ENCODE data around the gene FANCD2. TPM values are rescaled to one million over a fixed set of nuclear protein-coding genes. Genes with fewer than 3 reads are reported as not detected.

FANCD2 gene
- total and polyA plus RNA-seq, 2 experiments from 2014 or later, result 3.8 to 6.1 TPM

GRCh38 chr3:10116138-10116460 is 89.9 kb downstream of the FANCD2 start:
- Histone ChIP-seq H3K9me2 (ENCODE audit: insufficient read depth) (no peaks in the 10 kb centered on the region), H3K9ac (peak overlapping the region; percentile 90), H3K4me3 (peak overlapping the region; percentile 99), H3K27ac (peak overlapping the region; percentile 60), H3K27me3 (replicated peaks; ENCODE audit: insufficient read depth) (no peaks in the 10 kb centered on the region), H3K4me1 (ENCODE audit: insufficient read depth) (peaks cover 19% of the 10 kb centered on the region), H4K20me1 (ENCODE audit: insufficient read depth) (no peaks in the 10 kb centered on the region), H3K36me3 (ENCODE audit: low read depth) (no peaks in the 10 kb centered on the region; the same call in 1 of the 2 replicates), H3K9me3 (ENCODE audit: low read depth) (no peaks in the 10 kb centered on the region), H3K4me2 (ENCODE audit: unreplicated experiment) (peak overlapping the region; percentile 93), H3F3A (ENCODE audit: insufficient read depth) (peaks cover 8% of the 10 kb centered on the region; the same call in 1 of the 2 replicates), H3K79me2 (ENCODE audit: insufficient read depth) (peaks cover 56% of the 10 kb centered on the region), H2AFZ (peak overlapping the region; percentile 90)
- WGBS, 2 experiments (ENCODE audit: low coverage in 1 of 2, low lambda C conversion rate in 2 of 2, missing lambda C conversion rate in 2 of 2), result 0 to 2% methylated on average over 10 of the region's 10 CpGs
- peak; percentile 72 for DNase-seq
- no peak for TF ChIP-seq EZH2phosphoT487 (IDR thresholded peaks at IDR 0.05; ENCODE audit: insufficient read depth, low read depth)
- TF ChIP-seq EZH2 (IDR thresholded peaks at IDR 0.05; ENCODE audit: insufficient read depth, poor library complexity, severe bottlenecking), result no peak
- in situ Hi-C loops (cut with MboI), result no loop called here

GRCh38 chr3:10116928-10117327 is 90.7 kb downstream of the FANCD2 start:
- Histone ChIP-seq H3K79me2 (ENCODE audit: insufficient read depth) (peaks cover 65% of the 10 kb centered on the region), H3K4me2 (ENCODE audit: unreplicated experiment) (peak overlapping the region; percentile 93), H3K27me3 (replicated peaks; ENCODE audit: insufficient read depth) (no peaks in the 10 kb centered on the region), H2AFZ (no peak overlapping the region), H3F3A (ENCODE audit: insufficient read depth) (peaks cover 8% of the 10 kb centered on the region; the same call in 1 of the 2 replicates), H3K9me3 (ENCODE audit: low read depth) (no peaks in the 10 kb centered on the region), H3K9ac (peak overlapping the region; percentile 90), H3K4me3 (peak overlapping the region; percentile 99), H3K4me1 (ENCODE audit: insufficient read depth) (peaks cover 19% of the 10 kb centered on the region), H3K27ac (no peak overlapping the region; the same call in 1 of the 2 replicates), H4K20me1 (ENCODE audit: insufficient read depth) (no peaks in the 10 kb centered on the region), H3K36me3 (ENCODE audit: low read depth) (no peaks in the 10 kb centered on the region; the same call in 1 of the 2 replicates), H3K9me2 (ENCODE audit: insufficient read depth) (no peaks in the 10 kb centered on the region)
- no peak for TF ChIP-seq EZH2phosphoT487 (IDR thresholded peaks at IDR 0.05; ENCODE audit: insufficient read depth, low read depth)
- TF ChIP-seq EZH2 (IDR thresholded peaks at IDR 0.05; ENCODE audit: insufficient read depth, poor library complexity, severe bottlenecking), result no peak
- in situ Hi-C loops (cut with MboI), result no loop called here
- WGBS, 2 experiments (ENCODE audit: low coverage in 1 of 2, low lambda C conversion rate in 2 of 2, missing lambda C conversion rate in 2 of 2), result 74% methylated on average over 4 of the region's 4 CpGs
- no peak for DNase-seq

- H3K36me3 ChIP-seq (ENCODE audit: low read depth), result no peaks in the 10 kb centered on the region; the same call in 1 of the 2 replicates
- peaks cover 8% of the 10 kb centered on the region; the same call in 1 of the 2 replicates for H3F3A ChIP-seq (ENCODE audit: insufficient read depth)
- peaks cover 19% of the 10 kb centered on the region for H3K4me1 ChIP-seq (ENCODE audit: insufficient read depth)
- H3K27me3 ChIP-seq (replicated peaks; ENCODE audit: insufficient read depth), result no peaks in the 10 kb centered on the region
- no peak overlapping the region for H3K9ac ChIP-seq
- 68 to 70% methylated on average over 4 of the region's 4 CpGs for WGBS, 2 experiments (ENCODE audit: low coverage in 1 of 2, low lambda C conversion rate in 2 of 2, missing lambda C conversion rate in 2 of 2)
- DNase-seq, result no peak
- H3K4me2 ChIP-seq (ENCODE audit: unreplicated experiment), result no peak overlapping the region
- no peak overlapping the region for H3K4me3 ChIP-seq
- no peak overlapping the region for H2AFZ ChIP-seq
- H4K20me1 ChIP-seq (ENCODE audit: insufficient read depth), result peaks cover 1% of the 10 kb centered on the region; the same call in 1 of the 2 replicates
- in situ Hi-C loops (cut with MboI), result no loop called here
- no peak overlapping the region for H3K27ac ChIP-seq
- TF ChIP-seq EZH2phosphoT487 (IDR thresholded peaks at IDR 0.05; ENCODE audit: insufficient read depth, low read depth) (no peak), EZH2 (IDR thresholded peaks at IDR 0.05; ENCODE audit: insufficient read depth, poor library complexity, severe bottlenecking) (no peak)
- no peaks in the 10 kb centered on the region for H3K9me3 ChIP-seq (ENCODE audit: low read depth)
- no peaks in the 10 kb centered on the region for H3K9me2 ChIP-seq (ENCODE audit: insufficient read depth)
- H3K79me2 ChIP-seq (ENCODE audit: insufficient read depth), result peaks cover 87% of the 10 kb centered on the region
Measured at GRCh38 chr3:10119376-10119775, 93.1 kb downstream of the FANCD2 start.

GRCh38 chr3:10121064-10121463 is 94.8 kb downstream of the FANCD2 start:
- Histone ChIP-seq H3K27me3 (replicated peaks; ENCODE audit: insufficient read depth) (no peaks in the 10 kb centered on the region), H3K4me3 (no peak overlapping the region), H3F3A (ENCODE audit: insufficient read depth) (peaks cover 6% of the 10 kb centered on the region; the same call in 1 of the 2 replicates), H3K9me2 (ENCODE audit: insufficient read depth) (no peaks in the 10 kb centered on the region), H3K4me1 (ENCODE audit: insufficient read depth) (peaks cover 19% of the 10 kb centered on the region), H3K79me2 (ENCODE audit: insufficient read depth) (peaks cover 98% of the 10 kb centered on the region), H3K27ac (no peak overlapping the region), H4K20me1 (ENCODE audit: insufficient read depth) (peaks cover 5% of the 10 kb centered on the region; the same call in 1 of the 2 replicates), H3K4me2 (ENCODE audit: unreplicated experiment) (no peak overlapping the region), H2AFZ (no peak overlapping the region), H3K9ac (no peak overlapping the region), H3K9me3 (ENCODE audit: low read depth) (no peaks in the 10 kb centered on the region), H3K36me3 (ENCODE audit: low read depth) (peaks cover 8% of the 10 kb centered on the region; the same call in 1 of the 2 replicates)
- DNase-seq, result no peak
- in situ Hi-C loops (cut with MboI), result no loop called here
- no peak for TF ChIP-seq EZH2 (IDR thresholded peaks at IDR 0.05; ENCODE audit: insufficient read depth, poor library complexity, severe bottlenecking)
- WGBS, 2 experiments (ENCODE audit: low coverage in 1 of 2, low lambda C conversion rate in 2 of 2, missing lambda C conversion rate in 2 of 2), result 59 to 73% methylated on average over 2 of the region's 2 CpGs

Data from GM23248 (cell line).